Measurements from ENCODE around the gene SLC26A3.
A peak's percentile ranks its signal among the peaks of the same experiment; 100 is the strongest.

Gene SLC26A3

GRCh38 chr7:107837145-107837512, 34.1 kb upstream of the SLC26A3 start:
- Histone ChIP-seq H3K9me3 (ENCODE audit: control insufficient read depth, low read length) (no peaks in the 10 kb centered on the region), H3K4me1 (ENCODE audit: control insufficient read depth, insufficient read depth, low read length) (no peaks in the 10 kb centered on the region), H3K4me3 (ENCODE audit: low read length) (no peak overlapping the region), H3K9ac (ENCODE audit: low read length) (no peak overlapping the region), H3K36me3 (ENCODE audit: control insufficient read depth, insufficient read depth, low read length, severe bottlenecking) (no peaks in the 10 kb centered on the region), H3K27me3 (replicated peaks; ENCODE audit: control insufficient read depth, insufficient read depth, low read length) (peaks cover 56% of the 10 kb centered on the region)
- DNase-seq (ENCODE audit: low read depth): no peak

GRCh38 chr7:107836237-107837144, 33.5 kb upstream of the SLC26A3 start:
- Histone ChIP-seq H3K27me3 (replicated peaks; ENCODE audit: control insufficient read depth, insufficient read depth, low read length) (peaks cover 59% of the 10 kb centered on the region), H3K4me3 (ENCODE audit: low read length) (no peak overlapping the region), H3K4me1 (ENCODE audit: control insufficient read depth, insufficient read depth, low read length) (no peaks in the 10 kb centered on the region), H3K9ac (ENCODE audit: low read length) (no peak overlapping the region), H3K36me3 (ENCODE audit: control insufficient read depth, insufficient read depth, low read length, severe bottlenecking) (no peaks in the 10 kb centered on the region), H3K9me3 (ENCODE audit: control insufficient read depth, low read length) (peaks cover 3% of the 10 kb centered on the region)
- DNase-seq (ENCODE audit: low read depth): no peak

GRCh38 chr7:107834401-107834800, 31.4 kb upstream of the SLC26A3 start:
- Histone ChIP-seq H3K27me3 (replicated peaks; ENCODE audit: control insufficient read depth, insufficient read depth, low read length) (peaks cover 53% of the 10 kb centered on the region), H3K9me3 (ENCODE audit: control insufficient read depth, low read length) (peaks cover 4% of the 10 kb centered on the region), H3K4me1 (ENCODE audit: control insufficient read depth, insufficient read depth, low read length) (no peaks in the 10 kb centered on the region), H3K36me3 (ENCODE audit: control insufficient read depth, insufficient read depth, low read length, severe bottlenecking) (no peaks in the 10 kb centered on the region), H3K9ac (ENCODE audit: low read length) (no peak overlapping the region), H3K4me3 (ENCODE audit: low read length) (no peak overlapping the region)
- DNase-seq (ENCODE audit: low read depth): no peak

DNA sequence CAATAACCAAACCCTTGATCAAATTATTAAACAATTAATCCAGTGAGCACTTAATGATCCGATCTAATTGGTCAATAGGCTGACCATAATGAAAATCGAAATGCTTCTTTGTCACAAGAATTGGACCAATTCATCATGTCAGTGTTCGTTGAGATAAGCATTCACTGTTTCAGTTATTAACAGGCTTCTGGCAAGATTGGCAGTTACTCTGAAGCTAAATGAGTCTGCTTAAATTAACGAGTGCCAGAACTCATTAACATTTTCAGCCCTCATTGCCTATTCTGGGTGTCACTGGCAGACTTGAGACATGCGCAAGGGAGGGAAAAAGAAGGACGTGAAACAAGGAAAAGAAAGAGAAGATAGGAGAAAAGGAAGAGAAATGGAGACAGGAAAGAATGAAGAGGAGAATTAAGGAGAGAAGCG, 30.7 kb upstream of the SLC26A3 start:
- Histone ChIP-seq H3K4me3 (ENCODE audit: low read length) (no peak overlapping the region), H3K27me3 (replicated peaks; ENCODE audit: control insufficient read depth, insufficient read depth, low read length) (peaks cover 47% of the 10 kb centered on the region), H3K9ac (ENCODE audit: low read length) (no peak overlapping the region), H3K36me3 (ENCODE audit: control insufficient read depth, insufficient read depth, low read length, severe bottlenecking) (no peaks in the 10 kb centered on the region), H3K4me1 (ENCODE audit: control insufficient read depth, insufficient read depth, low read length) (no peaks in the 10 kb centered on the region), H3K9me3 (ENCODE audit: control insufficient read depth, low read length) (peaks cover 4% of the 10 kb centered on the region)
- no peak for DNase-seq (ENCODE audit: low read depth)

DNA sequence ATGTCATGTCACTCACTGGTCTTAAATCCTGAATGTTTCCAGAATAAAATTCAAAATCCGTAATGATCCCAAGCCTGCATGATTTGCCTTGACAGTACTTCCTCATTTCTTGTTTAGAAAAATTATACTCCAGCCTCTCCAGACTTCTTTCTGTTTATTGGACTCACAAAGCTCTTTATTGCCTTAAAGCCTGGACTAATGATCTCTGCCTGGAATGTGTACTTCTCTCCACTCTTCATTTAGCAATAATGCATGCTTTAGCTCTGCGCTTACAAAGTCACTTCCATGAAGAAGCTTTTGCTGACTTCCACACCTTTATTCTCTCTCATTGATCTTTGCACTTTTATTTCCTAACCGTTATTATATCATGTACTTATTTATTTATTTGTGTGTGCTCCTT, 27.4 kb upstream of the SLC26A3 start:
- Histone ChIP-seq H3K9ac (ENCODE audit: low read length) (no peak overlapping the region), H3K4me3 (ENCODE audit: low read length) (no peak overlapping the region)
- no peak for DNase-seq (ENCODE audit: low read depth)

GRCh38 chr7:107828540-107828939, 25.5 kb upstream of the SLC26A3 start:
- DNase-seq (ENCODE audit: low read depth): no peak
- Histone ChIP-seq H3K36me3 (ENCODE audit: control insufficient read depth, insufficient read depth, low read length, severe bottlenecking) (no peaks in the 10 kb centered on the region), H3K4me1 (ENCODE audit: control insufficient read depth, insufficient read depth, low read length) (no peaks in the 10 kb centered on the region), H3K9me3 (ENCODE audit: control insufficient read depth, low read length) (peaks cover 10% of the 10 kb centered on the region), H3K4me3 (ENCODE audit: low read length) (no peak overlapping the region), H3K27me3 (replicated peaks; ENCODE audit: control insufficient read depth, insufficient read depth, low read length) (peaks cover 20% of the 10 kb centered on the region), H3K9ac (ENCODE audit: low read length) (no peak overlapping the region)

More for the DNA sequence above, 27.4 kb upstream of the SLC26A3 start:
- Histone ChIP-seq H3K36me3 (ENCODE audit: control insufficient read depth, insufficient read depth, low read length, severe bottlenecking) (no peaks in the 10 kb centered on the region), H3K4me1 (ENCODE audit: control insufficient read depth, insufficient read depth, low read length) (no peaks in the 10 kb centered on the region), H3K27me3 (replicated peaks; ENCODE audit: control insufficient read depth, insufficient read depth, low read length) (peaks cover 38% of the 10 kb centered on the region), H3K9me3 (ENCODE audit: control insufficient read depth, low read length) (peaks cover 4% of the 10 kb centered on the region)

DNA sequence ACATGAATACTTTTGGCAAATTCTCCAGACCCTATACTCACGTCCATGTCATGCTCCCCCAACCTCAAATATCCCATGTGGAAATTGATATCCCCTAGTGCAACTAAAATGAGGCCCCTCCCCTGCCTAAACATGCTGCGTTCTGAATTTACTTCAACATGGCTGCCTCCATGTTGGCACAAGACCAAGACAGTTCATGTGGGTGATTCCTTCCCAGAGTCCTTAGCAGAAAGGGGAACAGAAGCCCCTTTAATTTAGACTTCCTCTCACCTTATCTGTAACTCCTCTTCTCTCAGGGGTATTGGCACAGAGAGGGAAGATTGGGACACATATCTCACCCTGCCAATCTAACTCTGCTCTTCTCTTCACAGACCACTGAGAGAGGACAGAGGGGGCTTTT, 24.5 kb upstream of the SLC26A3 start:
- no peak overlapping the region for H3K4me3 ChIP-seq (ENCODE audit: low read length)
- no peak for DNase-seq (ENCODE audit: low read depth)

DNA sequence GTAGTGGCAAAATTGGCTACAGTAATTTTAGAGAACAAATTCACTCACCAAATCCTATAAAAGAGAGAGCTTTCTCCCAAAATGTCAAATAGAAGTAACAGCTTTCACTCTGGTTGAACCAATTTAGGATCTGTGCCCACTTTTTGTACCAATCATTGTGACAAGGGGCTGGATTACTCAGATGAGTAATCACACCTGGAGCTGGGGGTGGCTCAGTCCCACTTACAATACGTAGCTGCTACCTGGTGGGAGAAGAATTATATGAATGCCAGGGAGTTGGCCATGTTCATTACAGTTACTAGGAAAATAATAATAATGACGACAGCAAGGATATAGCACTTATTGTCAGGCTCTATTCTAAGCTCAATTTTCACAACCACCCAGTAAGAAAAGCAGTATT, 23.4 kb upstream of the SLC26A3 start:
- H3K4me3 ChIP-seq (ENCODE audit: low read length): no peak overlapping the region
- no peaks in the 10 kb centered on the region for H3K36me3 ChIP-seq (ENCODE audit: control insufficient read depth, insufficient read depth, low read length, severe bottlenecking)
- H3K9me3 ChIP-seq (ENCODE audit: control insufficient read depth, low read length): peaks cover 7% of the 10 kb centered on the region
- H3K27me3 ChIP-seq (replicated peaks; ENCODE audit: control insufficient read depth, insufficient read depth, low read length): peaks cover 4% of the 10 kb centered on the region
- DNase-seq (ENCODE audit: low read depth): no peak
- no peak overlapping the region for H3K9ac ChIP-seq (ENCODE audit: low read length)
- no peaks in the 10 kb centered on the region for H3K4me1 ChIP-seq (ENCODE audit: control insufficient read depth, insufficient read depth, low read length)

More for the DNA sequence above, 24.5 kb upstream of the SLC26A3 start:
- Histone ChIP-seq H3K9ac (ENCODE audit: low read length) (no peak overlapping the region), H3K36me3 (ENCODE audit: control insufficient read depth, insufficient read depth, low read length, severe bottlenecking) (no peaks in the 10 kb centered on the region), H3K4me1 (ENCODE audit: control insufficient read depth, insufficient read depth, low read length) (no peaks in the 10 kb centered on the region), H3K27me3 (replicated peaks; ENCODE audit: control insufficient read depth, insufficient read depth, low read length) (peaks cover 11% of the 10 kb centered on the region), H3K9me3 (ENCODE audit: control insufficient read depth, low read length) (peaks cover 10% of the 10 kb centered on the region)

- H3K4me1 ChIP-seq (ENCODE audit: control insufficient read depth, insufficient read depth, low read length): no peaks in the 10 kb centered on the region
- no peak overlapping the region for H3K9ac ChIP-seq (ENCODE audit: low read length)
- no peaks in the 10 kb centered on the region for H3K36me3 ChIP-seq (ENCODE audit: control insufficient read depth, insufficient read depth, low read length, severe bottlenecking)
- peaks cover 6% of the 10 kb centered on the region for H3K9me3 ChIP-seq (ENCODE audit: control insufficient read depth, low read length)
- no peak overlapping the region for H3K4me3 ChIP-seq (ENCODE audit: low read length)
- H3K27me3 ChIP-seq (replicated peaks; ENCODE audit: control insufficient read depth, insufficient read depth, low read length): peaks cover 4% of the 10 kb centered on the region
- no peak for DNase-seq (ENCODE audit: low read depth)
These were observed 21.8 kb upstream of the SLC26A3 start for GRCh38 chr7:107824858-107825257.

DNA sequence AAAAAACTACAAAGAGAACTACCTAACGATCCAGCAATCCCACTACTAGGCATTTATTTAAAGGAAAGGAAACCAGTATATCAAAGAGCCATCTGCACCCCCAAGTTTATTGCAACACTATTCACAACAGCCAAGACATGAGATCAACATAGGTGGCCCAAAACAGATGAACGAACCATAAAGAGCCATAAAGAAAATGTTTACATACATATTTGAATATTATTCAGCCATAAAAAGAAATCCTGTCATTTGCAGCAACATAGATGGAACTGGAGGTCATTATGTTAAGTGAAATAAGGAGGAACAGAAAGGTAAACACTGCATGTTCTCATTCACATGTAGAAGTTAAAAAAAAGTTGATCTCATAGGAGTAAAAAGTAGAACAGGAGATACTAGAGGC, 15.6 kb upstream of the SLC26A3 start:
- Histone ChIP-seq H3K4me3 (ENCODE audit: low read length) (no peak overlapping the region), H3K27me3 (replicated peaks; ENCODE audit: control insufficient read depth, insufficient read depth, low read length) (no peaks in the 10 kb centered on the region), H3K9ac (ENCODE audit: low read length) (no peak overlapping the region), H3K4me1 (ENCODE audit: control insufficient read depth, insufficient read depth, low read length) (peaks cover 5% of the 10 kb centered on the region), H3K36me3 (ENCODE audit: control insufficient read depth, insufficient read depth, low read length, severe bottlenecking) (no peaks in the 10 kb centered on the region), H3K9me3 (ENCODE audit: control insufficient read depth, low read length) (no peaks in the 10 kb centered on the region)
- DNase-seq (ENCODE audit: low read depth): no peak

- Histone ChIP-seq H3K36me3 (ENCODE audit: control insufficient read depth, insufficient read depth, low read length, severe bottlenecking) (no peaks in the 10 kb centered on the region), H3K27me3 (replicated peaks; ENCODE audit: control insufficient read depth, insufficient read depth, low read length) (no peaks in the 10 kb centered on the region), H3K4me1 (ENCODE audit: control insufficient read depth, insufficient read depth, low read length) (peaks cover 5% of the 10 kb centered on the region), H3K9ac (ENCODE audit: low read length) (no peak overlapping the region), H3K4me3 (ENCODE audit: low read length) (no peak overlapping the region), H3K9me3 (ENCODE audit: control insufficient read depth, low read length) (no peaks in the 10 kb centered on the region)
- DNase-seq (ENCODE audit: low read depth): peak; percentile 19
These were observed 13.1 kb upstream of the SLC26A3 start for GRCh38 chr7:107816011-107816566.

All from adipocyte (in vitro differentiated cells).